Prostate gland (tissue), 2 donors: ENCODE results near the gene DCP1B.

ENCODE experiments used
- CTCF ChIP-seq, 4 experiments: fragments of 200-600 bp in 2 of 4; fragments of 450-650 bp in 2 of 4; sonication (generic) in 2 of 4; IDR thresholded peaks; 1 replicate in 3 of 4; 2 replicates in 1 of 4; pipeline ENCODE4 v1.5.1; 2016 to 2019; ENCODE audit warnings: antibody characterized with exemption in 4 of 4, mild to moderate bottlenecking in 2 of 4, moderate library complexity in 2 of 4
- POLR2A ChIP-seq: fragments of 450-650 bp; IDR thresholded peaks from one replicate; pipeline ENCODE4 v1.6.1; 2016; ENCODE audit warnings: antibody characterized with exemption, mild to moderate bottlenecking
- POLR2AphosphoS5 ChIP-seq: sonication (generic); formaldehyde crosslinking; IDR thresholded peaks from one replicate; pipeline ENCODE4 v1.6.1; 2017; ENCODE audit warnings: antibody characterized with exemption

- no peak for TF ChIP-seq CTCF (IDR thresholded peaks at IDR 0.05)
- no peak for TF ChIP-seq POLR2A
- TF ChIP-seq POLR2AphosphoS5 = no peak
These were observed 12.7 kb upstream of the DCP1B start for GRCh38 chr12:2016862-2017545.
